ENCODE results near the gene LRCOL1.
A peak's percentile ranks its signal among the peaks of the same experiment; 100 is the strongest.

Gene LRCOL1

DNA sequence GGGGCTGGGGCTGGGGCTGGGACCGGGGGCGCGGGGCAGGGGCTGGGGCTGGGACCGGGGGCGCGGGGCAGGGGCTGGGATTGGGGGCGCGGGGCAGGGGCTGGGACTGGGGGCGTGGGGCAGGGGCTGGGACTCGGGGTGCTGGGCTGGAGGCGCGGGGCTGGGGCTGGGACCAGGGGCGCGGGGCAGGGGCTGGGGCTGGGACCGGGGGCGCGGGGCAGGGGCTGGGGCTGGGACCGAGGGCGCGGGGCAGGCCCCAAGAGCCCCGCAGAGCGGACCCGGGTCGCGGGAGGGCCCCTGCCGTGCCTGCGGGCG lies 8.6 kb upstream of the LRCOL1 start:
- no peak for DNase-seq (ENCODE audit: low read depth)

DNA sequence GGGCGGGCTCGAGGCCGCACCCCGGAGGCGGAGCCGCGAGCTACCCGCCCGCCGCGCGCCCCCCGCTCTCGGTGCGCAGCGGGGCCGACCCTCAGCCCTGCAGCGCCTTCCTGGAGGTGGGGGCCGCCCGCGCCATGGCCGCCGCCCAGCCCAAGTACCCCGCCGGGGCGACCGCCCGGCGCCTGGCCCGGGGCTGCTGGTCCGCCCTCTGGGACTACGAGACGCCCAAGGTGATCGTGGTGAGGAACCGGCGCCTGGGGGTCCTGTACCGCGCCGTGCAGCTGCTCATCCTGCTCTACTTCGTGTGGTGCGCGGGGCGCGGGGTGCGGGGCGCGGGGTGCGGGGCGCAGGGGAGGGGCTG lies 8.3 kb upstream of the LRCOL1 start, which contains the start of gene P2RX2:
TSS of gene P2RX2 (plus strand) at position 94 of the 361 bp plus-strand sequence. CDS start at position 135, 41 bp downstream.
- DNase-seq (ENCODE audit: low read depth), result no peak

- DNase-seq (ENCODE audit: low read depth), result no peak
Observed at GRCh38 chr12:132617822-132618682, 7.7 kb upstream of the LRCOL1 start.

DNA sequence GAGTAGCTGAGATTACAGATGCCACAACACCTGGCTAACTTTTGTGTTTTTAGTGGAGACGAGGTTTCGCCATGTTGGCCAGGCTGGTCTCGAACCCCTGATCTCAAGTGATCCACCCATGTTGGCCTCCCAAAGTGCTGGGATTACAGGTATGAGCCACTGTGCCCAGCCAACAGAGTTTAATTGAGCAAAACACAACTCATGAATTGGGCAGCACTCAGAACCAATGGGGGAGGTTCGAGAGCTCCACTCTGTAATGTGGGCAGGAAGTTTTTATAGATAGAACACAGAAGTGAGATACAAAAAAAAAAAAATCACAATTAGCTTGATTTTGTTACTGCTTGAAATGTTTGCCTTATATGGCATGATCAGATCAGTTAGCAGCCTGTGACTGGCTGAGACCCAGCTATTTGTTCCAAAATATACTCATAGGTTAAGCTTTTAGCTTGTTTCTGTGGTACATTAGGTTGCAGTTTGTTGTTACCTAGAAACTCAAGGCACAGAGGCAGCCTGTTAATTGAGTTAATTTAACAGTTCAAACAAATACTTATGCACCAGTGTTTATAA lies 6.8 kb upstream of the LRCOL1 start:
- DNase-seq (ENCODE audit: low read depth), result no peak

GRCh38 chr12:132615579-132616038 lies 5.2 kb upstream of the LRCOL1 start:
- no peak for DNase-seq (ENCODE audit: low read depth)

GRCh38 chr12:132614861-132615578 lies 4.6 kb upstream of the LRCOL1 start:
- DNase-seq (ENCODE audit: low read depth), result peak; percentile 57

DNA sequence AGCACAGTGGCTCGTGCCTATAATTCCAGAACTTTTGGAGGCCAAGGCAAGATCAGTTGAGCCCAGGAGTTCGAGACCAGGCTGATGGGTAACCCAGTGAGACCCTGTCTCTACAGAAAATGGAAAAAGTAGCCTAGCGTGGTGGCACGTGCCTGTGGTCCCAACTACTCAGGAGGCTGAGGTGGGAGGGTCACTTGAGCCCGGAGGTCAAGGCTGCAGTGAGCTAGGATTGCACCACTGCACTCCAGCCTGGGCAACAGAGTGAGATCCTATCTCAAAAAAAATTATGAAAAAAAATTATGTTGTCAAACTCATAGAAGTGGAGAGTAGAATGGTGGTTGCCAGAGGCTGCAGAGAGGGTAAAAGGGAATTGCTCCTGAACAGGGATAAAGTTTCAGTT lies 3.6 kb upstream of the LRCOL1 start:
- no peak for DNase-seq (ENCODE audit: low read depth)

DNA sequence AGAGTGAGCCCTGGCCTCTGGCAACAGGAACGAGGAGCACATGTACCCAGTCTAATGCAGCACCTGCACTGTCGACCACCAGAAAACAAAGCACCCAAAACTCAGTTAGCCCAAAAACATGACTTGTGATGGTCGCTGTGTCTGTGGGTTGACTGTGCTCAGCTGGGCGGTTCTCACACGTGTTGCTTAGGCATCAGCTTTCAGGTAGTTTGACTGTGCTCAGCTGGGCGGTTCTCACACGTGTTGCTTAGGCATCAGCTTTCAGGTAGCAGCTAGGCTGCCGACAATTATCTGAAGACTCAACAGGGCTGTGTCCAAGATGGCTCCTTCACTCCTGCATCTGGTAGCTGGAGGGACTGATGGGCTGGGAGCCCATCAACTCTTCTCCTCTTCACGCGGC lies 1.2 kb upstream of the LRCOL1 start:
- DNase-seq (ENCODE audit: low read depth), result no peak

DNA sequence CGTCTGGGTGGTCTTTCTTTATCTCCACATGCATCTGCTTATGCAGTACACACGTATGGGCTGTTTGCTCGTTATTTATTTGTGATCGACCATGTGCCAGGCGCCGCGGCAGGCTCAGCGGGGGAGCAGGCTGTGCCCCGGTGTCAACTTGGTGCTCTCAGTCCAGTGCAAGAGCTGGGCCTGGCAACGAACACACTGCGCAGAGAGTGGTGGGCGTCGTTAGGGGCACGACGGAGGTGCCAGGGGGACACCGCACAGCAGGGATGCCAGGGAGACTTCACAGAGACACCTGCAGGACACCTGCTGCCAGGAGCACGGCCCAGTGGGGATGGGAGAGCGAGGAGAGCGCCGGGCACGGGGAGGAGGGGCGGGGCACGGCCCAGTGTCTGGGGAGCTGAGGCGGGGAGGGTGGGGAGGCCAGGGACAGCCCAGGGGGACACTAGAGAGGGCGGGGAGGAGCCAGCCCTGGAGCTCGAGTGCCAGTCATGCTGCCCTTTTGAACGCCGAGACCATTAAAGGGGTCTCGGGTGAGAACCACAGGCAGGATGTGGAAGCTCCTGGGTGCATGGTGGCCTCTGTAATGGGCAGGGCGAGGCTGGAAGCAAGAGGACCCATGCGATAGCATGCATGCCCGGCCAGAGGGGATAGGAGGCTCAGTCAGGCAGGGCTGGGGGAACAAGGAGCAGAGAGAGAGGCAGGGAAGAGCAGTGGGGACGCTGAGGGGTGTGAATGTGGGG lies 652 bp upstream of the LRCOL1 start:
- no peak for DNase-seq (ENCODE audit: low read depth)

GRCh38 chr12:132608231-132609171 lies 1.9 kb downstream of the LRCOL1 start:
- DNase-seq (ENCODE audit: low read depth), result no peak

- no peak for DNase-seq (ENCODE audit: low read depth)
Observed at GRCh38 chr12:132606927-132607326, 3.5 kb downstream of the LRCOL1 start.

- DNase-seq (ENCODE audit: low read depth), result no peak
Observed at GRCh38 chr12:132606466-132606865, 3.9 kb downstream of the LRCOL1 start.

DNA sequence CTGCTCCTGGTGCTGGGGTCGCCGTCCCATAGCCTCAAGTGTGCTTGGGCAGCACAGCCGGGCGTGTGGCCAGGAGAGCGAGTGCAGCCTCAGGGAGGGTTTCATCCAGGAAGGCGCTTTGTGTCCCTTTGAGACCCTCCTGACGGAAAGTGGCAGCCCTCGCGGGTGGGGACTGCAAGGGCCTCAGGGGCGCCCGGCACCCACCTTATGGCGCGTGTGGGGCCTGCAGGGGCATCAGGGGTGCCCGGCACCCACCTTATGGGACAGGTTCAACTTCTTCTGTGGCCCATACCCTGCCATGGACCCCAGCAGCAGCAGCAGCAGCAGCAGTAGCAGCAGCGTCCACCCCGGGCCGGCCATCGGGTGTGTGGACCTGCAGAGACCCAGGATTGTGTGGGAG lies 4.5 kb downstream of the LRCOL1 start:
- DNase-seq (ENCODE audit: low read depth), result no peak

DNA sequence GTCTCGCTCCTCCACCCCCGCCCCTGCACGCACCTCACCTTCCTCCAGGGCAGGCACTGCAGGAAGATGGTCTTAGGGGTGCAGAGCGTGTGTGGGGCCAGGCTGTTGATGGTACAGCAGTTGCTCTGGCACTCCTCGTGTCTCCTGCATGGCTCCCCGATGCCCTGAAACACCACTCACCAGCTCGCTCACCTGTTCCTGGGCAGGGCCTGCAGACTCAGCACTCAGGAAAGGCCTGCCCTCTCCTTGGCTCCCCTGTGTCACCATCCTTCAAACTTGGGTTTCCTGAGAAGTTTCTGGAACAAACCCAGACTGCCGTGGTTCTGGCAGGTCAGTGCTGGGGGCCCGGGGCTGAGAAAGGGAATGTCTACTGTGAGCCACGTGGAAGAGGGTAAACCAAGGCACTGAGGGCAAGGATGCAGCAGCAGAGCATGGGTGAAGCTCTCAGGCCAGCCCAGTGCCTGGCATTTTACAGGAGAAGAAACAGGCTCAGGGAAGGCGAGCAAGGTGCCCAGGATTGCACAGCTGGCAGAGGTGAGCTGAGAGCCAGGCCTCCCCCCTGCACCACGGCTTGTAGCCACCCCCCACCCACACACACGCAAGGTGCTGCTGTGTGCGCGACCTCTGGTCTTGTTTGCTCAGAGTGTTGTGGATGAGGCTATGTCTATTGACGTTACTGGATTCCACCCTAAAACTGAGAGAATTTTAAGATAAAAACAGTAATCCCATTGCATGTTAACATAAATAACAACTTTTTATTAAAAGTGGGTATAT lies 5.5 kb downstream of the LRCOL1 start:
- no peak for DNase-seq (ENCODE audit: low read depth)

DNA sequence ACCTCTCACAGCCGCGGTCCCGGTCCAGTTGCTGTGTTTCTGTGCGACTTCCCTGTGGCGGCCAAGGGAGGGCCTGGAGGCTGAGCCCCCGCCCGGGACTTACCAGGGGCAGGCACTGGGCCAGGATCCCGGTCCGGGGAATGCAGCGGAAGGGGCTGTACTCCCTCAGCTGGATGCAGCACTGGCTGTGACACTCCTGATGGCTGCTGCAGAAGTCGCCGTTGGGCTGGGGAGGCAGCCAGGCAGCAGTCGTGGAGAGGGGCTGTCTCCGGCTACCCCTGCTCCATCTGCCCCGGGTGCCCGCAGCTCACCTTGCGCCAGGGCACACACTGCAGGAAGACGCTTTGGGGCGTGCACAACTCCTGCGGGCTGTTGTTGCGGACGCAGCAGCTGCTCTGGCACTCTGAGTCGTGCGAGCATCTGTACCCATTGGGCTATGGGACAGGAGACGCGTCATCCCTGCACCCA lies 6.2 kb downstream of the LRCOL1 start:
- no peak for DNase-seq (ENCODE audit: low read depth)

DNA sequence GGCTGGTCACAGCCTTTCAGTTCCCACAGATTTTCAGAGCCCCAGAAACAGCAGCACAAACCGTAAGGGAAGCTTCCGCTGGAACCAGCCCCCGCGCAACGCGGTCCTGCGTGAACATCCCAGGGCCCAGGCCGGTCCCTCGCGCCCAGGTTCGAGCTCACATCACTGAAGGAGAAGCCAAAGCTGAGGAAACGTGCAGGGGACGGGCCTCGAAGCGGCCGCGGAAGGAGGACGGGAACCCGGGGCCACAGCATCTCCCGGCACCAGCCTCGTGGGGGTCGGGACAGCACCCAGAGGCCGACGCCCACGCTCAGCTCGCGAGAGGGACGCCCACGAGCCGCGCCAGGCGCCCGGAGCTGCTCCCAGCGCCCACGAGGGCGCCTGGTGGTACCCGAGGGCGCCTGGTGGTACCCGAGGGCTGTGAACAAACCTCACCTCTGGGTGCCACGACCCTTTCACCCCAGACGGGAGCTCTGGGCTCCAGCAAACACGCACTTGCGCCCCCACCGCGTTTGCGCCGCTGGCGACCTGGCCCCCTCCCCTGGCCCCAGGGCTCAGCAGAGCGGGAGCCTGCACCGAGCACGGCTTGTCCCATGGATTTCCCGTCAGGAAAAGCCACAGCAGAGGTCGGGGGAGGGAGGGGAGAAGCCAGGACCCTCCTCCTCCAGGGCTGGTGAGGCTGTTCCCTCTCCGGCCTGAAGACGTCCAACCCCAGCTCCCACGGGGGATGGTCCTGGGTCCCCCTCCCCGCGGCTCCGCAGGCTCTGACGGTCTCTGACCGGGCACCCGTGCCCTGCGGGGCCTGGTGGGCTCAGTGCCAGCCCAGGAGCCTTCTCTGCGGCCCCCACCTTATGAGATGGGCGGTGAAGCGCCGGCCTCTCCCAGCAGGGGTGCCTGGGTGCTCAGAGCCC lies 6.9 kb downstream of the LRCOL1 start:
- DNase-seq (ENCODE audit: low read depth), result no peak

DNA sequence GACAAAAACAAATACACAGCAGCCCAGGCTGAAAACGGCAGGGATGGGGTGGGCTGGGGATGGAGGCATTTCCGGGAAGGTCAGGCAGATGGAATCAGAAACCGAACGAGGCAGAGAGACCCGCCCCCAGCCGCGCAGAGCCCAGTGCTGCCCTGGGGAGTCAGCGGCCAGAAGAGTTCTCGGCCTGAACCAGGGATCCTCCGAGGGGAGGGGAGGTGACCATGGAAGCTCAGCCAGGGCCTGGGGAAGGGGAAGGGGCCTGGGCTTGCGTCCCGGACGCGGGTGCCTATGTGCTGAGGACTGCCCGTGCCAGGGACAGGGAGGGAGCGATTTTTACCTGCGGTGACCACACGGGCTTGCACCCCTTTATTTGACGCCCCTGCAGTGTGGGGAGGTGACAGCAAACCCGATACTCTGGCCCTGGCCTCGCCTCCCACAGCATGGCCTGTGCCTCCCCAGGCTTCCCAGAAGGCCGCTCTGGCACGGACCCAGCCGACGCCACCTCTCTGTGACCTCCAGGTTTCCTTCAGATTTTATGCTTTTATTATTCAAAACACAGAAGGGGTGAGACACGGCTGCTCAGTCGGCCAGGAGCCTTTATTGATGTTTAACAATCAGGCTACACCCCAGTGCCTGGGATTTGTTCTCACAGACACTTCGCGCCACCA lies 7.7 kb downstream of the LRCOL1 start:
- no peak for DNase-seq (ENCODE audit: low read depth)

GRCh38 chr12:132601171-132601883 lies 9.1 kb downstream of the LRCOL1 start:
- DNase-seq (ENCODE audit: low read depth), result no peak
